IMR-90 (cell line): ENCODE data around the gene NDUFV2.

Experiments used
- POLR2A ChIP-seq: IDR thresholded peaks from 2 replicates; pipeline ENCODE4 v1.6.1; 2012; ENCODE audit warnings: mild to moderate bottlenecking, low read depth, low read length
- SMC3 ChIP-seq: fragments of 150-350 bp; IDR thresholded peaks from 2 replicates; pipeline ENCODE4 v1.6.1; 2016; ENCODE audit warnings: low read depth, mild to moderate bottlenecking, antibody characterized with exemption, low read length, moderate library complexity
- TF ChIP-seq, protein P1 (sequence below): conservative IDR thresholded peaks from 2 replicates; pipeline ENCODE4 v1.5.1; 2012; ENCODE audit warnings: mild to moderate bottlenecking, low read depth, low read length, improper control_type of control experiment

GRCh38 chr18:9100796-9101195 is 1.7 kb upstream of the NDUFV2 start:
- TF ChIP-seq, protein P1, sequence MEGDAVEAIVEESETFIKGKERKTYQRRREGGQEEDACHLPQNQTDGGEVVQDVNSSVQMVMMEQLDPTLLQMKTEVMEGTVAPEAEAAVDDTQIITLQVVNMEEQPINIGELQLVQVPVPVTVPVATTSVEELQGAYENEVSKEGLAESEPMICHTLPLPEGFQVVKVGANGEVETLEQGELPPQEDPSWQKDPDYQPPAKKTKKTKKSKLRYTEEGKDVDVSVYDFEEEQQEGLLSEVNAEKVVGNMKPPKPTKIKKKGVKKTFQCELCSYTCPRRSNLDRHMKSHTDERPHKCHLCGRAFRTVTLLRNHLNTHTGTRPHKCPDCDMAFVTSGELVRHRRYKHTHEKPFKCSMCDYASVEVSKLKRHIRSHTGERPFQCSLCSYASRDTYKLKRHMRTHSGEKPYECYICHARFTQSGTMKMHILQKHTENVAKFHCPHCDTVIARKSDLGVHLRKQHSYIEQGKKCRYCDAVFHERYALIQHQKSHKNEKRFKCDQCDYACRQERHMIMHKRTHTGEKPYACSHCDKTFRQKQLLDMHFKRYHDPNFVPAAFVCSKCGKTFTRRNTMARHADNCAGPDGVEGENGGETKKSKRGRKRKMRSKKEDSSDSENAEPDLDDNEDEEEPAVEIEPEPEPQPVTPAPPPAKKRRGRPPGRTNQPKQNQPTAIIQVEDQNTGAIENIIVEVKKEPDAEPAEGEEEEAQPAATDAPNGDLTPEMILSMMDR: no peak
- TF ChIP-seq SMC3 (no peak), POLR2A (no peak)
